Esophagus muscularis mucosa (tissue), 4 donors: ENCODE data around the gene PRAMEF20.
"Not testable (repeated sequence)": the region's sequence is repeated elsewhere in the genome, so short reads cannot be mapped to it uniquely, and the experiment has no call there.

ENCODE experiments used
- EP300 ChIP-seq: sonication (generic); formaldehyde crosslinking; IDR thresholded peaks from one replicate; pipeline ENCODE4 v1.6.1; 2017; ENCODE audit warnings: antibody characterized with exemption
- POLR2A ChIP-seq: fragments of 450-650 bp; IDR thresholded peaks from one replicate; pipeline ENCODE4 v1.6.1; 2017; ENCODE audit warnings: antibody characterized with exemption, moderate library complexity, mild to moderate bottlenecking, low read depth
- POLR2AphosphoS5 ChIP-seq, 2 donors: sonication (generic); formaldehyde crosslinking; IDR thresholded peaks; one replicate each; pipeline ENCODE4 v1.6.1; 2017; ENCODE audit warnings: antibody characterized with exemption in 2 of 2
- TF ChIP-seq, protein P1 (sequence below), 3 experiments: fragments of 200-600 bp in 2 of 3; fragments of 450-650 bp in 1 of 3; sonication (generic) in 2 of 3; IDR thresholded peaks; one replicate each; pipeline ENCODE4 v1.5.1; 2017 to 2019; ENCODE audit warnings: antibody characterized with exemption in 3 of 3, mild to moderate bottlenecking in 2 of 3, moderate library complexity in 1 of 3

DNA sequence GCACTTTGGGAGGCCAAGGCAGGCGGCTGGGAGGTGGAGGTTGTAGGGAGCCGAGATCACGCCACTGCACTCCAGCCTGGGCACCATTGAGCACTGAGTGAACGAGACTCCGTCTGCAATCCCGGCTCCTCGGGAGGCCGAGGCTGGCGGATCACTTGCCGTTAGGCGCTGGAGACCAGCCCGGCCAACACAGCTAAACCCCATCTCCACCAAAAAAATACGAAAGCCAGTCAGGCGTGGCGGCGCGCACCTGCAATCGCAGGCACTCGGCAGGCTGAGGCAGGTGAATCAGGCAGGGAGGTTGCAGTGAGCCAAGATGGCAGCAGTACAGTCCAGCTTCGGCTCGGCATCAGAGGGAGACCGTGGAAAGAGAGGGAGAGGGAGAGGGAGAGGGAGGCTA lies 14.9 kb upstream of the PRAMEF20 start:
- not testable (repeated sequence) for TF ChIP-seq POLR2AphosphoS5 (IDR thresholded peaks at IDR 0.05); EP300; POLR2A
- TF ChIP-seq, protein P1, sequence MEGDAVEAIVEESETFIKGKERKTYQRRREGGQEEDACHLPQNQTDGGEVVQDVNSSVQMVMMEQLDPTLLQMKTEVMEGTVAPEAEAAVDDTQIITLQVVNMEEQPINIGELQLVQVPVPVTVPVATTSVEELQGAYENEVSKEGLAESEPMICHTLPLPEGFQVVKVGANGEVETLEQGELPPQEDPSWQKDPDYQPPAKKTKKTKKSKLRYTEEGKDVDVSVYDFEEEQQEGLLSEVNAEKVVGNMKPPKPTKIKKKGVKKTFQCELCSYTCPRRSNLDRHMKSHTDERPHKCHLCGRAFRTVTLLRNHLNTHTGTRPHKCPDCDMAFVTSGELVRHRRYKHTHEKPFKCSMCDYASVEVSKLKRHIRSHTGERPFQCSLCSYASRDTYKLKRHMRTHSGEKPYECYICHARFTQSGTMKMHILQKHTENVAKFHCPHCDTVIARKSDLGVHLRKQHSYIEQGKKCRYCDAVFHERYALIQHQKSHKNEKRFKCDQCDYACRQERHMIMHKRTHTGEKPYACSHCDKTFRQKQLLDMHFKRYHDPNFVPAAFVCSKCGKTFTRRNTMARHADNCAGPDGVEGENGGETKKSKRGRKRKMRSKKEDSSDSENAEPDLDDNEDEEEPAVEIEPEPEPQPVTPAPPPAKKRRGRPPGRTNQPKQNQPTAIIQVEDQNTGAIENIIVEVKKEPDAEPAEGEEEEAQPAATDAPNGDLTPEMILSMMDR (IDR thresholded peaks at IDR 0.05) = not testable (repeated sequence)
